ENCODE results near the gene LONRF3. TPM values are rescaled to one million over a fixed set of nuclear protein-coding genes. Genes with fewer than 3 reads are reported as not detected.

LONRF3 gene
- total RNA-seq, 1 donor = 0.36 TPM

- Histone ChIP-seq H3K27me3 (ENCODE audit: insufficient read depth, low read length) (no peaks in the 10 kb centered on the region), H3K9me3 (ENCODE audit: low read depth, low read length) (no peaks in the 10 kb centered on the region), H3K4me2 (ENCODE audit: insufficient read depth, low read length) (no peak overlapping the region), H3K4me1 (ENCODE audit: insufficient read depth, low read length) (peaks cover 9% of the 10 kb centered on the region), H4K20me1 (ENCODE audit: insufficient read depth, low read length) (no peaks in the 10 kb centered on the region), H3K4me3 (ENCODE audit: insufficient read depth, low read length) (no peak overlapping the region), H2AFZ (ENCODE audit: low read length) (no peak overlapping the region), H3K27ac (ENCODE audit: low read depth, low read length) (no peak overlapping the region), H3K36me3 (ENCODE audit: insufficient read depth, low read length) (no peaks in the 10 kb centered on the region), H3K79me2 (ENCODE audit: insufficient read depth, low read length) (no peaks in the 10 kb centered on the region)
- DNase-seq (ENCODE audit: insufficient read length, low spot score, missing footprints) = no peak
- TF ChIP-seq CTCF (IDR thresholded peaks at IDR 0.05; ENCODE audit: extremely low read depth, low read depth, low read length) = no peak
Measured at GRCh38 chrX:119042996-119043395, 68.6 kb downstream of the LONRF3 start.

GRCh38 chrX:119045884-119046283 lies 71.5 kb downstream of the LONRF3 start:
- H4K20me1 ChIP-seq (ENCODE audit: insufficient read depth, low read length) = no peaks in the 10 kb centered on the region
- no peak for TF ChIP-seq CTCF (IDR thresholded peaks at IDR 0.05; ENCODE audit: extremely low read depth, low read depth, low read length)
- H3K9me3 ChIP-seq (ENCODE audit: low read depth, low read length) = no peaks in the 10 kb centered on the region
- H2AFZ ChIP-seq (ENCODE audit: low read length) = no peak overlapping the region
- no peaks in the 10 kb centered on the region for H3K27me3 ChIP-seq (ENCODE audit: insufficient read depth, low read length)
- H3K4me3 ChIP-seq (ENCODE audit: insufficient read depth, low read length) = no peak overlapping the region
- no peak for DNase-seq (ENCODE audit: insufficient read length, low spot score, missing footprints)
- H3K27ac ChIP-seq (ENCODE audit: low read depth, low read length) = no peak overlapping the region
- peaks cover 8% of the 10 kb centered on the region for H3K4me1 ChIP-seq (ENCODE audit: insufficient read depth, low read length)
- no peaks in the 10 kb centered on the region for H3K79me2 ChIP-seq (ENCODE audit: insufficient read depth, low read length)
- no peak overlapping the region for H3K4me2 ChIP-seq (ENCODE audit: insufficient read depth, low read length)
- no peaks in the 10 kb centered on the region for H3K36me3 ChIP-seq (ENCODE audit: insufficient read depth, low read length)

- Histone ChIP-seq H3K27me3 (ENCODE audit: insufficient read depth, low read length) (peaks cover 7% of the 10 kb centered on the region), H3K27ac (ENCODE audit: low read depth, low read length) (no peak overlapping the region), H2AFZ (ENCODE audit: low read length) (no peak overlapping the region), H3K79me2 (ENCODE audit: insufficient read depth, low read length) (no peaks in the 10 kb centered on the region), H3K9me3 (ENCODE audit: low read depth, low read length) (no peaks in the 10 kb centered on the region), H4K20me1 (ENCODE audit: insufficient read depth, low read length) (no peaks in the 10 kb centered on the region), H3K4me1 (ENCODE audit: insufficient read depth, low read length) (no peaks in the 10 kb centered on the region), H3K36me3 (ENCODE audit: insufficient read depth, low read length) (no peaks in the 10 kb centered on the region), H3K4me3 (ENCODE audit: insufficient read depth, low read length) (no peak overlapping the region), H3K4me2 (ENCODE audit: insufficient read depth, low read length) (no peak overlapping the region)
- DNase-seq (ENCODE audit: insufficient read length, low spot score, missing footprints) = no peak
- TF ChIP-seq CTCF (IDR thresholded peaks at IDR 0.05; ENCODE audit: extremely low read depth, low read depth, low read length) = no peak
Measured at GRCh38 chrX:119055687-119056086, 81.3 kb downstream of the LONRF3 start.

GRCh38 chrX:119062750-119063374 lies 88.4 kb downstream of the LONRF3 start:
- Histone ChIP-seq H3K27me3 (ENCODE audit: insufficient read depth, low read length) (peaks cover 3% of the 10 kb centered on the region), H3K79me2 (ENCODE audit: insufficient read depth, low read length) (no peaks in the 10 kb centered on the region), H3K4me3 (ENCODE audit: insufficient read depth, low read length) (no peak overlapping the region), H3K4me2 (ENCODE audit: insufficient read depth, low read length) (no peak overlapping the region), H4K20me1 (ENCODE audit: insufficient read depth, low read length) (no peaks in the 10 kb centered on the region), H3K27ac (ENCODE audit: low read depth, low read length) (no peak overlapping the region), H3K4me1 (ENCODE audit: insufficient read depth, low read length) (no peaks in the 10 kb centered on the region), H3K36me3 (ENCODE audit: insufficient read depth, low read length) (no peaks in the 10 kb centered on the region), H2AFZ (ENCODE audit: low read length) (no peak overlapping the region), H3K9me3 (ENCODE audit: low read depth, low read length) (no peaks in the 10 kb centered on the region)
- TF ChIP-seq CTCF (IDR thresholded peaks at IDR 0.05; ENCODE audit: extremely low read depth, low read depth, low read length) = no peak
- DNase-seq (ENCODE audit: insufficient read length, low spot score, missing footprints) = no peak
